HepG2 (cell line): ENCODE data around the gene IFI35. TPM values are rescaled to one million over a fixed set of nuclear protein-coding genes. Genes with fewer than 3 reads are reported as not detected.

ENCODE experiments used
- BRD4 ChIP-seq: sonication (generic); formaldehyde crosslinking; IDR thresholded peaks from 2 replicates; pipeline ENCODE4 v1.4.0; 2020; ENCODE audit warnings: missing genetic modification reagents
- ELF1 ChIP-seq: sonication (generic); formaldehyde crosslinking; IDR thresholded peaks from 2 replicates; pipeline ENCODE4 v1.4.0; 2020; ENCODE audit warnings: missing genetic modification reagents
- GZF1 ChIP-seq: sonication (generic); formaldehyde crosslinking; IDR thresholded peaks from 2 replicates; pipeline ENCODE4 v1.5.1; 2020; ENCODE audit warnings: mild to moderate bottlenecking, missing genetic modification reagents
- HCFC1 ChIP-seq: fragments of 150-350 bp; IDR thresholded peaks from 2 replicates; pipeline ENCODE4 v1.6.1; 2014; ENCODE audit warnings: low read depth, low read length
- HIVEP1 ChIP-seq: sonication (generic); formaldehyde crosslinking; IDR thresholded peaks from 2 replicates; pipeline ENCODE4 v1.4.0; 2020; ENCODE audit warnings: mild to moderate bottlenecking, missing genetic modification reagents
- HMG20B ChIP-seq: conservative IDR thresholded peaks from 2 replicates; pipeline ENCODE4 v1.6.1; 2016; ENCODE audit warnings: missing genetic modification reagents, missing compliant biosample characterization
- HOXA9 ChIP-seq: sonication (generic); formaldehyde crosslinking; IDR thresholded peaks from 2 replicates; pipeline ENCODE4 v1.8.1; 2022; ENCODE audit warnings: missing genetic modification reagents, mild to moderate bottlenecking, moderate library complexity, borderline replicate concordance
- MAFF ChIP-seq: IDR thresholded peaks from 2 replicates; pipeline ENCODE4 v1.6.1; 2011; ENCODE audit warnings: low read depth, low read length, improper control_type of control experiment
- NCOA2 ChIP-seq: sonication (generic); formaldehyde crosslinking; IDR thresholded peaks from 2 replicates; pipeline ENCODE4 v1.8.0; 2022; ENCODE audit warnings: inconsistent platforms
- NFRKB ChIP-seq: fragments of 450-650 bp; IDR thresholded peaks from 2 replicates; pipeline ENCODE4 v1.6.1; 2017
- NR2C2 ChIP-seq: sonication (generic); formaldehyde crosslinking; IDR thresholded peaks from 2 replicates; pipeline ENCODE4 v1.4.0; 2020; ENCODE audit warnings: missing genetic modification reagents, mild to moderate bottlenecking, moderate library complexity, borderline replicate concordance
- SMAD3 ChIP-seq: sonication (generic); formaldehyde crosslinking; IDR thresholded peaks from 2 replicates; pipeline ENCODE4 v1.4.0; 2020; ENCODE audit warnings: missing genetic modification reagents
- XRCC5 ChIP-seq: fragments of 200-400 bp; formaldehyde crosslinking; optimal IDR thresholded peaks from 2 replicates; pipeline ENCODE3; 2017; ENCODE audit warnings: mild to moderate bottlenecking, low read length
- ZNF282 ChIP-seq: fragments of 450-650 bp; IDR thresholded peaks from 2 replicates; pipeline ENCODE4 v1.6.1; 2018; ENCODE audit not compliant: partially characterized antibody
- ZNF567 ChIP-seq: sonication (generic); formaldehyde crosslinking; IDR thresholded peaks from 2 replicates; pipeline ENCODE4 v1.8.1; 2023; ENCODE audit warnings: mild to moderate bottlenecking, missing genetic modification reagents, borderline replicate concordance
- ZNF672 ChIP-seq: sonication (generic); formaldehyde crosslinking; IDR thresholded peaks from 2 replicates; pipeline ENCODE4 v1.8.1; 2022; ENCODE audit warnings: missing genetic modification reagents
- ZNF839 ChIP-seq: sonication (generic); formaldehyde crosslinking; IDR thresholded peaks from 2 replicates; pipeline ENCODE4 v1.4.0; 2020; ENCODE audit warnings: missing genetic modification reagents, mild to moderate bottlenecking, borderline replicate concordance
- polyA plus RNA-seq, 8 experiments: library from polyadenylated mRNA; depleted of rRNA in 3 of 8; stranded (reverse) in 7 of 8; unstranded in 1 of 8; fragments of >200 nt; fragmentation: Illumina TruSeq in 4 of 8; extraction: Trizol in 4 of 8; gene quantifications; 2 replicates each; pipeline versions ENCODE4 v1.2.1 to v1.2.3, GENCODE V29; 2011 to 2016; ENCODE audit warnings: low read depth in 4 of 8, missing spikeins in 1 of 8, mixed read lengths in 1 of 8; ENCODE audit not compliant: insufficient read depth in 1 of 8
- total RNA-seq, 5 experiments: library from RNA; depleted of rRNA; stranded (reverse); fragments of >200 nt; fragmentation: Illumina TruSeq; extraction: Trizol; gene quantifications; 2 replicates each; pipeline ENCODE4 v1.2.3, GENCODE V29; 2016; ENCODE audit warnings: low read depth in 1 of 5
- TF ChIP-seq, protein P1 (sequence below), 2 experiments: IDR thresholded peaks; 2 replicates each; pipeline ENCODE4 v1.6.1; 2011 to 2012; ENCODE audit warnings: low read length in 2 of 2, borderline replicate concordance in 1 of 2, low read depth in 1 of 2, mild to moderate bottlenecking in 1 of 2, moderate library complexity in 1 of 2
- TF ChIP-seq, protein P2 (sequence below): sonication (generic); formaldehyde crosslinking; conservative IDR thresholded peaks from 2 replicates; pipeline ENCODE4 v1.8.0; 2022; ENCODE audit warnings: mild to moderate bottlenecking, moderate library complexity, missing genetic modification reagents
- TF ChIP-seq, protein P3 (sequence below): sonication (generic); formaldehyde crosslinking; IDR thresholded peaks from 2 replicates; pipeline ENCODE4 v1.8.1; 2023; ENCODE audit warnings: mild to moderate bottlenecking, missing genetic modification reagents
- TF ChIP-seq, protein P4 (sequence below): sonication (generic); formaldehyde crosslinking; IDR thresholded peaks from 2 replicates; pipeline ENCODE4 v1.9.0; 2022; ENCODE audit warnings: low read depth, missing genetic modification reagents

Gene IFI35
- total and polyA plus RNA-seq, 2 of the 13 experiments (the other 11 are each of a cell fraction or from before 2014, with no cell fraction given): 28.9 to 38.1 TPM

DNA sequence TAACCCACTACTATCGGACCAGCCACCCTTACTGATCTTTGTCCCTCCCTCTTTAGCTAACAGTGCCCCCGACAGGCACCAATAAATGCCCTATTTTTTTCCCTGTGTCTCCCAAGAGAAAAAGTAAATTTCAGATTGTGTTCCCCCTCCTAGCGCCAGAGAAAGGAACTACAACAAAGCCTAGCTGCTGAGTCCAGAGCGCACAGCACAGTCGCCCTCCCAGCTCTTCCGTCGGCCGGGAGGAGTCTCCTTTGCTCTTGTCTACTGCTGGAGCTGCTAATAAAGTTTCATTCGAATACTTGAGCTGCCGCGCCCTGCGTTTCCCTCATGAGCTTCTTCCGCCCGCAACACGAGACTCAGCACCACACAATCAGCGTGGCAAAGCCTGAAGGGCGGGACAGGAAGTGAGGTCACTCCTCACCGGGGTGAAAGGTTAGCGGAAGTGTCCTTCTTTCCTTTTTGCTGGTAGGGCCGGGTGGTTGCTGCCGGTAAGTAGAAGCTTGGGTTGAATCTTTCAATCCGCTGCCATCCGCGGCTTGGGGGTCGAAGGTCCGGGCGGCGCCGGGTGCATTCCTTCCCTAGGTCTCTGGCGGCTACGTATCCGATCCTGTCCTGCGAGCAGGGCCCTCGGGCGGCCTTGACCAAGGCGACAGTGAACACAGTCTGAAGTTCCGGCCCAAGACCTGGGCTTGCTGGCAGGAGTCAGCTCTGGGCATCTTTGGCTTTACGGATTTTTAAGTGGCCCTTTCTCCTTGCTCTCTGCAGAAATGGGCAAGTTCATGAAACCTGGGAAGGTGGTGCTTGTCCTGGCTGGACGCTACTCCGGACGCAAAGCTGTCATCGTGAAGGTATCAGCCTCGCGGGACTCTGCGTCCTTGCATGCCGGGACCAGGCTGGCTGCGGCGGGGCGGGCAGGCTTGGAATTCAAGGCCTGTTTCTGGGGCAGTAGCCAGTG is 8.3 kb upstream of the IFI35 start, which contains the start of gene RPL27 (continued):
- TF ChIP-seq, protein P1, sequence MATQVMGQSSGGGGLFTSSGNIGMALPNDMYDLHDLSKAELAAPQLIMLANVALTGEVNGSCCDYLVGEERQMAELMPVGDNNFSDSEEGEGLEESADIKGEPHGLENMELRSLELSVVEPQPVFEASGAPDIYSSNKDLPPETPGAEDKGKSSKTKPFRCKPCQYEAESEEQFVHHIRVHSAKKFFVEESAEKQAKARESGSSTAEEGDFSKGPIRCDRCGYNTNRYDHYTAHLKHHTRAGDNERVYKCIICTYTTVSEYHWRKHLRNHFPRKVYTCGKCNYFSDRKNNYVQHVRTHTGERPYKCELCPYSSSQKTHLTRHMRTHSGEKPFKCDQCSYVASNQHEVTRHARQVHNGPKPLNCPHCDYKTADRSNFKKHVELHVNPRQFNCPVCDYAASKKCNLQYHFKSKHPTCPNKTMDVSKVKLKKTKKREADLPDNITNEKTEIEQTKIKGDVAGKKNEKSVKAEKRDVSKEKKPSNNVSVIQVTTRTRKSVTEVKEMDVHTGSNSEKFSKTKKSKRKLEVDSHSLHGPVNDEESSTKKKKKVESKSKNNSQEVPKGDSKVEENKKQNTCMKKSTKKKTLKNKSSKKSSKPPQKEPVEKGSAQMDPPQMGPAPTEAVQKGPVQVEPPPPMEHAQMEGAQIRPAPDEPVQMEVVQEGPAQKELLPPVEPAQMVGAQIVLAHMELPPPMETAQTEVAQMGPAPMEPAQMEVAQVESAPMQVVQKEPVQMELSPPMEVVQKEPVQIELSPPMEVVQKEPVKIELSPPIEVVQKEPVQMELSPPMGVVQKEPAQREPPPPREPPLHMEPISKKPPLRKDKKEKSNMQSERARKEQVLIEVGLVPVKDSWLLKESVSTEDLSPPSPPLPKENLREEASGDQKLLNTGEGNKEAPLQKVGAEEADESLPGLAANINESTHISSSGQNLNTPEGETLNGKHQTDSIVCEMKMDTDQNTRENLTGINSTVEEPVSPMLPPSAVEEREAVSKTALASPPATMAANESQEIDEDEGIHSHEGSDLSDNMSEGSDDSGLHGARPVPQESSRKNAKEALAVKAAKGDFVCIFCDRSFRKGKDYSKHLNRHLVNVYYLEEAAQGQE (IDR thresholded peaks at IDR 0.05; ENCODE audit: borderline replicate concordance in 1 of 2, low read depth in 1 of 2, low read length in 2 of 2): peak in 1 of 2 experiments; percentile 74; a peak in 1 of 4 replicates
- peak; percentile 100 for TF ChIP-seq NR2C2 (CRISPR knock-in tag)
- TF ChIP-seq NCOA2 (CRISPR knock-in tag): peak; percentile 87
- TF ChIP-seq, protein P2, sequence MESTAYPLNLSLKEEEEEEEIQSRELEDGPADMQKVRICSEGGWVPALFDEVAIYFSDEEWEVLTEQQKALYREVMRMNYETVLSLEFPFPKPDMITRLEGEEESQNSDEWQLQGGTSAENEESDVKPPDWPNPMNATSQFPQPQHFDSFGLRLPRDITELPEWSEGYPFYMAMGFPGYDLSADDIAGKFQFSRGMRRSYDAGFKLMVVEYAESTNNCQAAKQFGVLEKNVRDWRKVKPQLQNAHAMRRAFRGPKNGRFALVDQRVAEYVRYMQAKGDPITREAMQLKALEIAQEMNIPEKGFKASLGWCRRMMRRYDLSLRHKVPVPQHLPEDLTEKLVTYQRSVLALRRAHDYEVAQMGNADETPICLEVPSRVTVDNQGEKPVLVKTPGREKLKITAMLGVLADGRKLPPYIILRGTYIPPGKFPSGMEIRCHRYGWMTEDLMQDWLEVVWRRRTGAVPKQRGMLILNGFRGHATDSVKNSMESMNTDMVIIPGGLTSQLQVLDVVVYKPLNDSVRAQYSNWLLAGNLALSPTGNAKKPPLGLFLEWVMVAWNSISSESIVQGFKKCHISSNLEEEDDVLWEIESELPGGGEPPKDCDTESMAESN (CRISPR knock-in tag): peak; percentile 98
- TF ChIP-seq MAFF: peak; percentile 54; the same call in 1 of the 2 replicates
- TF ChIP-seq HOXA9 (CRISPR knock-in tag): no peak; the same call in 1 of the 2 replicates
- no peak; the same call in none of the 2 replicates for TF ChIP-seq ZNF567 (CRISPR knock-in tag)
- no peak for TF ChIP-seq NFRKB
- TF ChIP-seq HCFC1: peak; percentile 83
- TF ChIP-seq BRD4 (CRISPR knock-in tag): peak; percentile 43; the same call in 1 of the 2 replicates
- peak; percentile 84 for TF ChIP-seq HMG20B (CRISPR knock-in tag)
- peak; percentile 91; the same call in 1 of the 2 replicates for TF ChIP-seq ZNF839
- TF ChIP-seq HIVEP1: peak; percentile 84
- TF ChIP-seq ZNF672 (CRISPR knock-in tag): no peak
- peak; percentile 100 for TF ChIP-seq ELF1 (CRISPR knock-in tag)
- TF ChIP-seq GZF1 (CRISPR knock-in tag): peak; percentile 93
- TF ChIP-seq, protein P3, sequence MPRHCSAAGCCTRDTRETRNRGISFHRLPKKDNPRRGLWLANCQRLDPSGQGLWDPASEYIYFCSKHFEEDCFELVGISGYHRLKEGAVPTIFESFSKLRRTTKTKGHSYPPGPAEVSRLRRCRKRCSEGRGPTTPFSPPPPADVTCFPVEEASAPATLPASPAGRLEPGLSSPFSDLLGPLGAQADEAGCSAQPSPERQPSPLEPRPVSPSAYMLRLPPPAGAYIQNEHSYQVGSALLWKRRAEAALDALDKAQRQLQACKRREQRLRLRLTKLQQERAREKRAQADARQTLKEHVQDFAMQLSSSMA: peak; percentile 73; the same call in 1 of the 2 replicates
- peak; percentile 99 for TF ChIP-seq XRCC5
- no peak for TF ChIP-seq ZNF282
- TF ChIP-seq, protein P4, sequence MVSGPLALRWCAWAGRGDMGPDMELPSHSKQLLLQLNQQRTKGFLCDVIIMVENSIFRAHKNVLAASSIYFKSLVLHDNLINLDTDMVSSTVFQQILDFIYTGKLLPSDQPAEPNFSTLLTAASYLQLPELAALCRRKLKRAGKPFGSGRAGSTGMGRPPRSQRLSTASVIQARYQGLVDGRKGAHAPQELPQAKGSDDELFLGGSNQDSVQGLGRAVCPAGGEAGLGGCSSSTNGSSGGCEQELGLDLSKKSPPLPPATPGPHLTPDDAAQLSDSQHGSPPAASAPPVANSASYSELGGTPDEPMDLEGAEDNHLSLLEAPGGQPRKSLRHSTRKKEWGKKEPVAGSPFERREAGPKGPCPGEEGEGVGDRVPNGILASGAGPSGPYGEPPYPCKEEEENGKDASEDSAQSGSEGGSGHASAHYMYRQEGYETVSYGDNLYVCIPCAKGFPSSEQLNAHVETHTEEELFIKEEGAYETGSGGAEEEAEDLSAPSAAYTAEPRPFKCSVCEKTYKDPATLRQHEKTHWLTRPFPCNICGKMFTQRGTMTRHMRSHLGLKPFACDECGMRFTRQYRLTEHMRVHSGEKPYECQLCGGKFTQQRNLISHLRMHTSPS: no peak
- TF ChIP-seq SMAD3 (CRISPR knock-in tag): peak; percentile 100
